ENCODE measurements around the gene PRR14.

DNA sequence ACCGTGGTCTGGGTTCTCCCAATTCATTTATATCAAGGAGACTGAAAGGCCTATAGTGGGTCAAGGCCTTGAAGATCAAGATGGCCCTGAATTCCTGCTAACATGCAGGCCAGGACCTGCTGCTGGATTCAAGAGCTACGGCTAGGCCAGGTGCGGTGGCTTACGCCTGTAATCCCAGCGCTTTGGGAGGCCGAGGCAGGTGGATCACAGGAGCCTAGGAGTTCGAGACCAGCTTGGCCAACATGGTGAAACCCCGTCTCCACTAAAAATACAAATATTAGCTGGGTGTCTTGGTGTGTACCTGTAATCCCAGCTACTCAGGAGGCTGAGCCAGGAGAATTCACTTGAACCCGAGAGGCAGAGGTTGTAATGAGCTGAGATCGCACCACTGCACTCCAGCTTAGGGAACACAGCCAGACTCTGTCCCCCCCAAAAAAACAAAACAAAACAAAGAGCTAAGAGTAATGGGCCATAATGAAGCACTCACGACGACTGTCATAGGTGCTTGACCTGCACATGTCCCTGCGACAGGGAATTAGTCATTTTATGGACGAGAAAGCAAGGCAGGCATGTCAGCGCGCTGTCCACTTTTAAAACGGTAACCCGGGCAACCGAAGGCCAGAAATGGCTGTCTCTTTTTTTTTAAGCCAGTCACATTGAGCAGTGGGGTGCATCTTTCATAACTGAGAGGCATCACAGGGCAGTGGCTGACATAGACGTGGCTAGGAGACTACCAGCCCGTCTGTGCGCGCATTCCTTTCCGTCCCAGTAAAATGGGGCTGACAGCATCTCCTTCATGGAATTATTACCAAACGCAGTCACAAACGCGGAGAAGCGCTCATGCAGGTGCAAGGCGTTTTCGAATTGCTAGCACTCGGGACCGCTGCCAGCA, 6.5 kb downstream of the PRR14 start:
- TF ChIP-seq, protein P1, sequence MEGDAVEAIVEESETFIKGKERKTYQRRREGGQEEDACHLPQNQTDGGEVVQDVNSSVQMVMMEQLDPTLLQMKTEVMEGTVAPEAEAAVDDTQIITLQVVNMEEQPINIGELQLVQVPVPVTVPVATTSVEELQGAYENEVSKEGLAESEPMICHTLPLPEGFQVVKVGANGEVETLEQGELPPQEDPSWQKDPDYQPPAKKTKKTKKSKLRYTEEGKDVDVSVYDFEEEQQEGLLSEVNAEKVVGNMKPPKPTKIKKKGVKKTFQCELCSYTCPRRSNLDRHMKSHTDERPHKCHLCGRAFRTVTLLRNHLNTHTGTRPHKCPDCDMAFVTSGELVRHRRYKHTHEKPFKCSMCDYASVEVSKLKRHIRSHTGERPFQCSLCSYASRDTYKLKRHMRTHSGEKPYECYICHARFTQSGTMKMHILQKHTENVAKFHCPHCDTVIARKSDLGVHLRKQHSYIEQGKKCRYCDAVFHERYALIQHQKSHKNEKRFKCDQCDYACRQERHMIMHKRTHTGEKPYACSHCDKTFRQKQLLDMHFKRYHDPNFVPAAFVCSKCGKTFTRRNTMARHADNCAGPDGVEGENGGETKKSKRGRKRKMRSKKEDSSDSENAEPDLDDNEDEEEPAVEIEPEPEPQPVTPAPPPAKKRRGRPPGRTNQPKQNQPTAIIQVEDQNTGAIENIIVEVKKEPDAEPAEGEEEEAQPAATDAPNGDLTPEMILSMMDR (IDR thresholded peaks at IDR 0.05): no peak
- no peak for TF ChIP-seq POLR2A (IDR thresholded peaks at IDR 0.05)

All from uterus (tissue), 2 donors.